Coronary artery (tissue), 2 donors: Measurements from ENCODE around the gene SMARCA4.

Experiments used
- DNase-seq: peaks from one replicate; pipeline ENCODE4 v3.0.0-alpha.2; 2017; ENCODE audit warnings: low spot score
- H3K27ac ChIP-seq, 2 donors: fragments of 200-600 bp; sonication (generic); one replicate each; pipeline ENCODE4 v1.5.1; 2016 to 2019
- H3K4me3 ChIP-seq: fragments of 200-600 bp; sonication (generic); 2 replicates; pipeline ENCODE4 v1.5.1; 2016; ENCODE audit warnings: mild to moderate bottlenecking, moderate library complexity
- CTCF ChIP-seq: fragments of 200-600 bp; sonication (generic); IDR thresholded peaks from one replicate; pipeline ENCODE4 v1.5.1; 2019; ENCODE audit warnings: antibody characterized with exemption

SMARCA4 gene

GRCh38 chr19:11020982-11021759, 60.3 kb downstream of the SMARCA4 start:
- H3K27ac ChIP-seq = no peak overlapping the region
- no peak for DNase-seq
- H3K4me3 ChIP-seq = no peak overlapping the region
- no peak for TF ChIP-seq CTCF

DNA sequence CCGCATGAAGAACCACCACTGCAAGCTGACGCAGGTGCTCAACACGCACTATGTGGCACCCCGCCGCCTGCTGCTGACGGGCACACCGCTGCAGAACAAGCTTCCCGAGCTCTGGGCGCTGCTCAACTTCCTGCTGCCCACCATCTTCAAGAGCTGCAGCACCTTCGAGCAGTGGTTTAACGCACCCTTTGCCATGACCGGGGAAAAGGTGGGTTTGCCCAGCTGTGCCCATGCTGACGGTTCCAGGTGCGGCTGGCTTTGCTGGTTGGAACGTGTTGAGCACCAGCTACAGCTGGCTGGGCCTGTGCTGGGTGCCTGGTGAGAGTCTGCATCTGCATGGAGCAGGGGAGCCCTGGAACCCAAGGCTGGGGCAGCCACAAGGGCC, 60.9 kb downstream of the SMARCA4 start:
- no peak for DNase-seq
- Histone ChIP-seq H3K4me3 (no peak overlapping the region), H3K27ac (no peak overlapping the region)
- TF ChIP-seq CTCF = no peak

GRCh38 chr19:11023016-11023415, 62.2 kb downstream of the SMARCA4 start:
- TF ChIP-seq CTCF = no peak
- no peak for DNase-seq
- Histone ChIP-seq H3K27ac (no peak overlapping the region), H3K4me3 (no peak overlapping the region)

DNA sequence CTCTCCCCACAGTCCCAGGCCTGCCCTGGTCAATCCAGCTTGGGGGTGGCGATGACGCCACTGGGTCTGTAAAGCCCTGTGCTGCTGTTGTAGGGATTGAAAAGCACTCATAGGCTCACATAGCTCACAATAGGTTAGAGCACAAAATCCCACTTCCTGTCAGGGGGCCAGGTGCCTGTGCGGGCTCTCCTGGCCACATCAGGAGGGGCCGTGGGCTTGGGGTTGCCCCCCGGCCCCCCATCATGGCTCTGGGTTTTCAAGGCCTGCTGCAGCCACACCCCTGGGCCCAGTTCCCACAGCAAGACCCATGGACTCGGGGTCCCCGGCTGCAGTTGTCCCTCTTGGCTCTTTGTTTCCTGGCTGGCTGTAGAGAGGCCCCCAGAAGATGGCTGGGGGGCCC, 62.9 kb downstream of the SMARCA4 start:
- DNase-seq = no peak
- no peak overlapping the region for H3K4me3 ChIP-seq
- no peak overlapping the region for H3K27ac ChIP-seq
- no peak for TF ChIP-seq CTCF

GRCh38 chr19:11024259-11024658, 63.4 kb downstream of the SMARCA4 start:
- no peak overlapping the region for H3K27ac ChIP-seq
- no peak for TF ChIP-seq CTCF
- DNase-seq = no peak
- no peak overlapping the region for H3K4me3 ChIP-seq

GRCh38 chr19:11025006-11025405, 64.2 kb downstream of the SMARCA4 start:
- no peak for DNase-seq
- Histone ChIP-seq H3K4me3 (no peak overlapping the region), H3K27ac (no peak overlapping the region)
- TF ChIP-seq CTCF = no peak

DNA sequence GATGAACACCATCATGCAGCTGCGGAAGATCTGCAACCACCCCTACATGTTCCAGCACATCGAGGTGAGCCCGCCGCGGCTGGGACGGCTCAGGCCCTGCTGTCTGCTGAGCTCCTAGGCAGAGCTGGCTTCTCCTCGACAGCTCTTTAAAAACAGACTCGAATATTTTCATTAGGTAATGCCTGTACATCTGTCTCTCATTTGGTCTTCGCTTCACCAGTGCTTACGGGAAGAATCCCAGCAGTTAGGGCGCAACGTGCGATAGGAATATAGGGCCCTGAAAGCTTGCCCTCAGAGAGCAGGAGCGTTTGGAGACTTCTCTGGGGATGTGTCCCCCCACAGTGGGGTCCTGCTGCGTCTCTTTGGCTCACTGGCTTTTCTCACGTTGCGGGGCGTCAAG, 64.6 kb downstream of the SMARCA4 start:
- no peak for DNase-seq
- no peak overlapping the region for H3K4me3 ChIP-seq
- no peak overlapping the region for H3K27ac ChIP-seq
- TF ChIP-seq CTCF = no peak
